A549 (cell line): Measurements from ENCODE around the gene MFAP2.
"Not testable (repeated sequence)": the region's sequence is repeated elsewhere in the genome, so short reads cannot be mapped to it uniquely, and the experiment has no call there.

Source experiments
- CTCF ChIP-seq: fragments of >200 bp; sonication (Bioruptor Twin); formaldehyde crosslinking; IDR thresholded peaks from 3 replicates; pipeline ENCODE4 v1.5.1; 2016
- EP300 ChIP-seq, 2 experiments: fragments of >200 bp; sonication (Bioruptor Twin); formaldehyde crosslinking; IDR thresholded peaks; 2 replicates in 1 of 2; 3 replicates in 1 of 2; pipeline ENCODE4 v1.6.1; 2016 to 2017
- FOXS1 ChIP-seq: fragments of 250-450 bp; sonication (Bioruptor Pico); IDR thresholded peaks from 2 replicates; pipeline ENCODE4 v1.5.0; 2020; ENCODE audit warnings: mild to moderate bottlenecking, moderate library complexity
- MAX ChIP-seq: IDR thresholded peaks from 2 replicates; pipeline ENCODE4 v1.6.1; 2012
- NR3C1 ChIP-seq: fragments of >200 bp; sonication (Bioruptor Twin); formaldehyde crosslinking; IDR thresholded peaks from 3 replicates; pipeline ENCODE4 v1.6.1; 2017
- RAD21 ChIP-seq, 2 experiments: fragments of >200 bp in 1 of 2; sonication (Bioruptor Twin) in 1 of 2; formaldehyde crosslinking in 1 of 2; IDR thresholded peaks in 1 of 2; conservative IDR thresholded peaks in 1 of 2; 2 replicates in 1 of 2; 3 replicates in 1 of 2; pipeline ENCODE4 v1.6.1; 2012 to 2018; ENCODE audit warnings: inconsistent platforms in 1 of 2
- RFX5 ChIP-seq: fragments of 450-650 bp; IDR thresholded peaks from 2 replicates; pipeline ENCODE4 v1.7.1; 2014; ENCODE audit warnings: antibody characterized with exemption, mild to moderate bottlenecking, moderate library complexity
- ZFP36 ChIP-seq: fragments of 450-650 bp; IDR thresholded peaks from 2 replicates; pipeline ENCODE4 v1.6.1; 2014; ENCODE audit warnings: borderline replicate concordance; ENCODE audit not compliant: partially characterized antibody

GRCh38 chr1:16946185-16946584 is 34.2 kb downstream of the MFAP2 start:
- not testable (repeated sequence) for TF ChIP-seq CTCF; RAD21 (conservative IDR thresholded peaks at IDR 0.05 in 1 of 2, IDR thresholded peaks at IDR 0.05 in 1 of 2); RFX5; NR3C1; ZFP36; MAX; FOXS1; EP300 (IDR thresholded peaks at IDR 0.05)
